ENCODE data around the gene NPAS2.

NPAS2 gene

GRCh38 chr2:100876231-100876860 lies 56.4 kb downstream of the NPAS2 start:
- Histone ChIP-seq H3K9ac (ENCODE audit: low read length in 5 of 5) (no peak overlapping the region), H3K27me3 (ENCODE audit: control insufficient read depth in 5 of 5, insufficient read depth in 4 of 5, low read length in 5 of 5) (no peaks in the 10 kb centered on the region), H3K9me3 (ENCODE audit: control insufficient read depth in 5 of 5, low read length in 5 of 5) (no peaks in the 10 kb centered on the region), H3K4me3 (ENCODE audit: low read depth in 1 of 5, low read length in 5 of 5) (no peak overlapping the region), H3K36me3 (ENCODE audit: control insufficient read depth in 5 of 5, insufficient read depth in 5 of 5, low read length in 5 of 5) (no peaks in the 10 kb centered on the region), H3K4me1 (ENCODE audit: control insufficient read depth in 5 of 5, insufficient read depth in 5 of 5, low read length in 5 of 5) (peaks cover 3 to 12% (median 7%) of the 10 kb centered on the region in 5 donors), H3K27ac (ENCODE audit: low read depth, low read length) (no peak overlapping the region)

GRCh38 chr2:100877555-100877954 lies 57.6 kb downstream of the NPAS2 start:
- Histone ChIP-seq H3K36me3 (ENCODE audit: control insufficient read depth in 5 of 5, insufficient read depth in 5 of 5, low read length in 5 of 5) (no peaks in the 10 kb centered on the region), H3K27ac (ENCODE audit: low read depth, low read length) (no peak overlapping the region), H3K4me1 (ENCODE audit: control insufficient read depth in 5 of 5, insufficient read depth in 5 of 5, low read length in 5 of 5) (peaks cover 3 to 12% (median 7%) of the 10 kb centered on the region in 5 donors), H3K9me3 (ENCODE audit: control insufficient read depth in 5 of 5, low read length in 5 of 5) (no peaks in the 10 kb centered on the region), H3K27me3 (ENCODE audit: control insufficient read depth in 5 of 5, insufficient read depth in 4 of 5, low read length in 5 of 5) (no peaks in the 10 kb centered on the region), H3K9ac (ENCODE audit: low read length in 5 of 5) (no peak overlapping the region), H3K4me3 (ENCODE audit: low read depth in 1 of 5, low read length in 5 of 5) (no peak overlapping the region)

GRCh38 chr2:100878000-100878791 lies 58.3 kb downstream of the NPAS2 start:
- Histone ChIP-seq H3K36me3 (ENCODE audit: control insufficient read depth in 5 of 5, insufficient read depth in 5 of 5, low read length in 5 of 5) (no peaks in the 10 kb centered on the region), H3K27me3 (ENCODE audit: control insufficient read depth in 5 of 5, insufficient read depth in 4 of 5, low read length in 5 of 5) (no peaks in the 10 kb centered on the region), H3K4me1 (ENCODE audit: control insufficient read depth in 5 of 5, insufficient read depth in 5 of 5, low read length in 5 of 5) (peaks cover 3 to 12% (median 7%) of the 10 kb centered on the region in 5 donors), H3K9me3 (ENCODE audit: control insufficient read depth in 5 of 5, low read length in 5 of 5) (no peaks in the 10 kb centered on the region), H3K4me3 (ENCODE audit: low read depth in 1 of 5, low read length in 5 of 5) (peak overlapping the region in 1 of 5 donors; percentile 19), H3K27ac (ENCODE audit: low read depth, low read length) (no peak overlapping the region), H3K9ac (ENCODE audit: low read length in 5 of 5) (no peak overlapping the region)

GRCh38 chr2:100879296-100879695 lies 59.4 kb downstream of the NPAS2 start:
- Histone ChIP-seq H3K27ac (ENCODE audit: low read depth, low read length) (no peak overlapping the region), H3K27me3 (ENCODE audit: control insufficient read depth in 5 of 5, insufficient read depth in 4 of 5, low read length in 5 of 5) (no peaks in the 10 kb centered on the region), H3K36me3 (ENCODE audit: control insufficient read depth in 5 of 5, insufficient read depth in 5 of 5, low read length in 5 of 5) (no peaks in the 10 kb centered on the region), H3K4me3 (ENCODE audit: low read depth in 1 of 5, low read length in 5 of 5) (no peak overlapping the region), H3K9ac (ENCODE audit: low read length in 5 of 5) (no peak overlapping the region), H3K9me3 (ENCODE audit: control insufficient read depth in 5 of 5, low read length in 5 of 5) (no peaks in the 10 kb centered on the region), H3K4me1 (ENCODE audit: control insufficient read depth in 5 of 5, insufficient read depth in 5 of 5, low read length in 5 of 5) (peaks cover 3 to 12% (median 7%) of the 10 kb centered on the region in 5 donors)

- Histone ChIP-seq H3K27me3 (ENCODE audit: control insufficient read depth in 5 of 5, insufficient read depth in 4 of 5, low read length in 5 of 5) (no peaks in the 10 kb centered on the region), H3K9me3 (ENCODE audit: control insufficient read depth in 5 of 5, low read length in 5 of 5) (no peaks in the 10 kb centered on the region), H3K4me1 (ENCODE audit: control insufficient read depth in 5 of 5, insufficient read depth in 5 of 5, low read length in 5 of 5) (peaks cover 3 to 12% (median 7%) of the 10 kb centered on the region in 5 donors), H3K36me3 (ENCODE audit: control insufficient read depth in 5 of 5, insufficient read depth in 5 of 5, low read length in 5 of 5) (no peaks in the 10 kb centered on the region), H3K4me3 (ENCODE audit: low read depth in 1 of 5, low read length in 5 of 5) (no peak overlapping the region), H3K27ac (ENCODE audit: low read depth, low read length) (no peak overlapping the region), H3K9ac (ENCODE audit: low read length in 5 of 5) (no peak overlapping the region)
Observed at GRCh38 chr2:100880036-100880435, 60.1 kb downstream of the NPAS2 start.

- Histone ChIP-seq H3K36me3 (ENCODE audit: control insufficient read depth in 5 of 5, insufficient read depth in 5 of 5, low read length in 5 of 5) (no peaks in the 10 kb centered on the region), H3K27ac (ENCODE audit: low read depth, low read length) (no peak overlapping the region), H3K9me3 (ENCODE audit: control insufficient read depth in 5 of 5, low read length in 5 of 5) (no peaks in the 10 kb centered on the region), H3K4me3 (ENCODE audit: low read depth in 1 of 5, low read length in 5 of 5) (no peak overlapping the region), H3K4me1 (ENCODE audit: control insufficient read depth in 5 of 5, insufficient read depth in 5 of 5, low read length in 5 of 5) (peaks cover 3 to 10% (median 7%) of the 10 kb centered on the region in 5 donors), H3K27me3 (ENCODE audit: control insufficient read depth in 5 of 5, insufficient read depth in 4 of 5, low read length in 5 of 5) (no peaks in the 10 kb centered on the region), H3K9ac (ENCODE audit: low read length in 5 of 5) (no peak overlapping the region)
Observed at GRCh38 chr2:100880730-100881129, 60.8 kb downstream of the NPAS2 start.

GRCh38 chr2:100882645-100883613 lies 63.0 kb downstream of the NPAS2 start:
- Histone ChIP-seq H3K9me3 (ENCODE audit: control insufficient read depth in 5 of 5, low read length in 5 of 5) (no peaks in the 10 kb centered on the region), H3K4me1 (ENCODE audit: control insufficient read depth in 5 of 5, insufficient read depth in 5 of 5, low read length in 5 of 5) (peaks cover 3 to 7% (median 5%) of the 10 kb centered on the region in 5 donors), H3K27ac (ENCODE audit: low read depth, low read length) (no peak overlapping the region), H3K36me3 (ENCODE audit: control insufficient read depth in 5 of 5, insufficient read depth in 5 of 5, low read length in 5 of 5) (no peaks in the 10 kb centered on the region), H3K4me3 (ENCODE audit: low read depth in 1 of 5, low read length in 5 of 5) (no peak overlapping the region), H3K9ac (ENCODE audit: low read length in 5 of 5) (no peak overlapping the region), H3K27me3 (ENCODE audit: control insufficient read depth in 5 of 5, insufficient read depth in 4 of 5, low read length in 5 of 5) (no peaks in the 10 kb centered on the region)

GRCh38 chr2:100884145-100884621 lies 64.2 kb downstream of the NPAS2 start:
- peaks cover 0 to 2% (median 0%) of the 10 kb centered on the region in 5 donors for H3K4me1 ChIP-seq (ENCODE audit: control insufficient read depth in 5 of 5, insufficient read depth in 5 of 5, low read length in 5 of 5)
- H3K4me3 ChIP-seq (ENCODE audit: low read depth in 1 of 5, low read length in 5 of 5), result no peak overlapping the region
- no peak overlapping the region for H3K27ac ChIP-seq (ENCODE audit: low read depth, low read length)

GRCh38 chr2:100886085-100886484 lies 66.1 kb downstream of the NPAS2 start:
- Histone ChIP-seq H3K4me1 (ENCODE audit: control insufficient read depth in 5 of 5, insufficient read depth in 5 of 5, low read length in 5 of 5) (peaks cover 0 to 2% (median 0%) of the 10 kb centered on the region in 5 donors), H3K4me3 (ENCODE audit: low read depth in 1 of 5, low read length in 5 of 5) (no peak overlapping the region), H3K27ac (ENCODE audit: low read depth, low read length) (no peak overlapping the region), H3K9ac (ENCODE audit: low read length in 5 of 5) (no peak overlapping the region), H3K36me3 (ENCODE audit: control insufficient read depth in 5 of 5, insufficient read depth in 5 of 5, low read length in 5 of 5) (no peaks in the 10 kb centered on the region), H3K9me3 (ENCODE audit: control insufficient read depth in 5 of 5, low read length in 5 of 5) (no peaks in the 10 kb centered on the region), H3K27me3 (ENCODE audit: control insufficient read depth in 5 of 5, insufficient read depth in 4 of 5, low read length in 5 of 5) (no peaks in the 10 kb centered on the region)

More at GRCh38 chr2:100884145-100884621, 64.2 kb downstream of the NPAS2 start:
- no peaks in the 10 kb centered on the region for H3K36me3 ChIP-seq (ENCODE audit: control insufficient read depth in 5 of 5, insufficient read depth in 5 of 5, low read length in 5 of 5)
- no peak overlapping the region for H3K9ac ChIP-seq (ENCODE audit: low read length in 5 of 5)
- no peaks in the 10 kb centered on the region for H3K9me3 ChIP-seq (ENCODE audit: control insufficient read depth in 5 of 5, low read length in 5 of 5)
- no peaks in the 10 kb centered on the region for H3K27me3 ChIP-seq (ENCODE audit: control insufficient read depth in 5 of 5, insufficient read depth in 4 of 5, low read length in 5 of 5)

Data from subcutaneous abdominal adipose tissue (tissue), 5 donors.